H9 (cell line): ENCODE data around the gene APBA2. TPM values are rescaled to one million over a fixed set of nuclear protein-coding genes. Genes with fewer than 3 reads are reported as not detected.

Experiments
- DNase-seq: peaks from one replicate; pipeline ENCODE4 v3.0.0-alpha.2; 2017
- H2AFZ ChIP-seq: one replicate; pipeline ENCODE4 v1.6.1; 2013; ENCODE audit warnings: mild to moderate bottlenecking, low read length, control low read depth, moderate library complexity
- H2AK5ac ChIP-seq: 2 replicates; pipeline ENCODE4 v1.6.1; 2013; ENCODE audit warnings: low read length, control low read depth, mixed read lengths; ENCODE audit not compliant: insufficient read length
- H2BK120ac ChIP-seq: one replicate; pipeline ENCODE4 v1.6.1; 2013; ENCODE audit warnings: low read depth, mild to moderate bottlenecking, low read length, control low read depth, inconsistent platforms; ENCODE audit not compliant: poor library complexity, severe bottlenecking
- H2BK12ac ChIP-seq: 2 replicates; pipeline ENCODE4 v1.6.1; 2013; ENCODE audit warnings: low read length, control low read depth, mixed read lengths, low read depth; ENCODE audit not compliant: insufficient read length
- H2BK15ac ChIP-seq: 2 replicates; pipeline ENCODE4 v1.6.1; 2013; ENCODE audit warnings: low read depth, low read length, control low read depth
- H2BK20ac ChIP-seq: one replicate; pipeline ENCODE4 v1.6.1; 2013; ENCODE audit warnings: low read depth, mild to moderate bottlenecking, low read length, control low read depth, inconsistent platforms; ENCODE audit not compliant: poor library complexity, severe bottlenecking
- H2BK5ac ChIP-seq: 2 replicates; pipeline ENCODE4 v1.6.1; 2013; ENCODE audit warnings: low read length, control low read depth, mixed read lengths; ENCODE audit not compliant: insufficient read length
- H3K14ac ChIP-seq: 2 replicates; pipeline ENCODE4 v1.6.1; 2013; ENCODE audit warnings: low read length, control low read depth; ENCODE audit not compliant: insufficient read depth
- H3K18ac ChIP-seq: 2 replicates; pipeline ENCODE4 v1.6.1; 2013; ENCODE audit warnings: low read depth, mild to moderate bottlenecking, mixed read lengths, low read length, control low read depth; ENCODE audit not compliant: insufficient read length
- H3K23ac ChIP-seq: 2 replicates; pipeline ENCODE4 v1.6.1; 2013; ENCODE audit warnings: low read length, control low read depth, mixed read lengths, low read depth; ENCODE audit not compliant: insufficient read length
- H3K23me2 ChIP-seq: 2 replicates; pipeline ENCODE4 v1.6.1; 2013; ENCODE audit warnings: low read depth, mild to moderate bottlenecking, mixed read lengths, low read length, control low read depth; ENCODE audit not compliant: insufficient read length, poor library complexity, severe bottlenecking
- H3K27ac ChIP-seq: 2 replicates; pipeline ENCODE4 v1.5.1; 2013; ENCODE audit warnings: low read length, control low read depth, mixed read lengths, low read depth; ENCODE audit not compliant: insufficient read length
- H3K27me3 ChIP-seq: 2 replicates; pipeline ENCODE4 v1.6.1; 2013; ENCODE audit warnings: low read length, control low read depth, inconsistent platforms; ENCODE audit not compliant: insufficient read depth
- H3K4ac ChIP-seq: 2 replicates; pipeline ENCODE4 v1.6.1; 2013; ENCODE audit warnings: low read depth, mild to moderate bottlenecking, control low read depth, inconsistent platforms, low read length, moderate library complexity
- H3K4me1 ChIP-seq: 2 replicates; pipeline ENCODE4 v1.6.1; 2013; ENCODE audit warnings: low read length, control low read depth, inconsistent platforms; ENCODE audit not compliant: insufficient read depth
- H3K4me2 ChIP-seq: 2 replicates; pipeline ENCODE4 v1.6.1; 2013; ENCODE audit warnings: low read length, control low read depth, mixed read lengths; ENCODE audit not compliant: insufficient read length, insufficient read depth
- H3K56ac ChIP-seq: 2 replicates; pipeline ENCODE4 v1.6.1; 2013; ENCODE audit warnings: low read depth, mild to moderate bottlenecking, mixed read lengths, low read length, control low read depth; ENCODE audit not compliant: insufficient read length
- H3K79me1 ChIP-seq: 2 replicates; pipeline ENCODE4 v1.6.1; 2013; ENCODE audit warnings: low read depth, mild to moderate bottlenecking, moderate library complexity, low read length, control low read depth, inconsistent platforms; ENCODE audit not compliant: insufficient read depth, poor library complexity, severe bottlenecking
- H3K79me2 ChIP-seq: 2 replicates; pipeline ENCODE4 v1.6.1; 2013; ENCODE audit warnings: low read length, control low read depth, inconsistent platforms; ENCODE audit not compliant: insufficient read depth
- H3K9ac ChIP-seq: 2 replicates; pipeline ENCODE4 v1.6.1; 2013; ENCODE audit warnings: low read length, control low read depth, mixed read lengths; ENCODE audit not compliant: insufficient read length; ENCODE audit errors: extremely low read depth
- H3K9me3 ChIP-seq: one replicate; pipeline ENCODE4 v1.6.1; 2013; ENCODE audit warnings: low read depth, low read length, inconsistent platforms; ENCODE audit not compliant: control insufficient read depth
- H3T11ph ChIP-seq: one replicate; pipeline ENCODE4 v1.6.1; 2013; ENCODE audit warnings: mild to moderate bottlenecking, low read length, control low read depth, inconsistent platforms
- H4K20me1 ChIP-seq: one replicate; pipeline ENCODE4 v1.6.1; 2013; ENCODE audit not compliant: control insufficient read depth, insufficient read length, insufficient read depth
- H4K5ac ChIP-seq: 2 replicates; pipeline ENCODE4 v1.6.1; 2013; ENCODE audit warnings: low read depth, mild to moderate bottlenecking, mixed read lengths, low read length, control low read depth; ENCODE audit not compliant: insufficient read length
- H4K8ac ChIP-seq: replicated peaks from 2 replicates; pipeline ENCODE4 v1.6.1; 2013; ENCODE audit warnings: low read length, control low read depth, mixed read lengths, low read depth; ENCODE audit not compliant: insufficient read length
- H4K91ac ChIP-seq: 2 replicates; pipeline ENCODE4 v1.6.1; 2013; ENCODE audit warnings: low read depth, mild to moderate bottlenecking, moderate library complexity, mixed read lengths, low read length, control low read depth; ENCODE audit not compliant: insufficient read length
- H3K27ac Mint-ChIP-seq, 3 experiments: 2 replicates in 2 of 3; 3 replicates in 1 of 3; pipeline ENCODE4 v1.8.0; 2020 to 2021; ENCODE audit warnings: mixed read lengths in 3 of 3, mild to moderate bottlenecking in 1 of 3, moderate library complexity in 1 of 3
- H3K27me3 Mint-ChIP-seq: 2 replicates; pipeline ENCODE4 v1.8.0; 2021; ENCODE audit warnings: low read depth, mild to moderate bottlenecking, moderate library complexity, mixed read lengths
- H3K36me3 Mint-ChIP-seq, 3 experiments: 2 replicates in 2 of 3; 3 replicates in 1 of 3; pipeline ENCODE4 v1.8.0; 2020 to 2021; ENCODE audit warnings: low read depth in 3 of 3, mixed read lengths in 3 of 3; ENCODE audit not compliant: insufficient read depth in 1 of 3
- H3K4me1 Mint-ChIP-seq, 2 experiments: 2 replicates each; pipeline ENCODE4 v1.8.0; 2020; ENCODE audit warnings: mixed read lengths in 2 of 2
- H3K4me3 Mint-ChIP-seq, 2 experiments: 2 replicates in 1 of 2; 3 replicates in 1 of 2; pipeline ENCODE4 v1.8.0; 2020 to 2021; ENCODE audit warnings: mild to moderate bottlenecking in 2 of 2, mixed read lengths in 2 of 2, moderate library complexity in 1 of 2
- H3K9me3 Mint-ChIP-seq, 2 experiments: 2 replicates in 1 of 2; 3 replicates in 1 of 2; pipeline ENCODE4 v1.8.0; 2020; ENCODE audit warnings: mild to moderate bottlenecking in 2 of 2, mixed read lengths in 2 of 2, moderate library complexity in 1 of 2
- CTCF ChIP-seq: fragments of 200-600 bp; sonication (generic); conservative IDR thresholded peaks from 3 replicates; pipeline ENCODE4 v1.8.0; 2021; ENCODE audit warnings: antibody characterized with exemption, mild to moderate bottlenecking
- WGBS: extraction: QIAGEN DNeasy Blood & Tissue Kit; methylation state at CpG from one replicate; pipeline ENCODE4 v1.1.7; 2013; ENCODE audit warnings: missing lambda C conversion rate, low lambda C conversion rate, mixed read lengths; ENCODE audit not compliant: insufficient read length; ENCODE audit errors: extremely low coverage; 5-methylcytosine and 5-hydroxymethylcytosine counted together
- total RNA-seq: library from RNA; stranded (reverse); gene quantifications from 2 replicates; pipeline ENCODE4 v1.2.1, GENCODE V29; 2021

The APBA2 gene
- total RNA-seq, 1 experiment from 2014 or later: 14.3 TPM

DNA sequence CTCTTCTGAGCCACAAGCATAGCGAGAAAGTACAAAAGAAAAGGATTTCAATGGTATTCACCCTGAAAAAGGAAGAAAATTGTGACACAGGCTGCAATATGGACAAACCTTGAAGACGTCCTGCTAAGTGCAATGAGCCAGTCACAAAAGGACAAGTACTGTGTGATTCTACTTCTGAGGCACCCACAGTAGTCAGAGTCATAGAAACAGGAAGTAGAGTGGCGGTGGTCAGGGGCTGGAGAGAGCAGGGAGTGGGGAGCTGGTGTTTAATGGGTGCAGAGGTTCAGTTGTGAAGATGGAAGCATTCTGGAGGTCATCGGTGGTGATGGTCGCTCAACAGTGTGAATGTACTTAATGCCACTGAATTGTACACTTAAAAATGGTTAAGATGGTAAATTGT lies 180.5 kb downstream of the APBA2 start:
- no peak overlapping the region for H4K91ac ChIP-seq
- H4K20me1 ChIP-seq: no peaks in the 10 kb centered on the region
- H3K27me3 Mint-ChIP-seq: peaks cover 1% of the 10 kb centered on the region; the same call in 1 of the 2 replicates
- peaks cover 12 to 29% of the 10 kb centered on the region in 2 experiments for H3K4me1 Mint-ChIP-seq
- H4K8ac ChIP-seq: no peak overlapping the region
- peak overlapping the region in 1 of 3 experiments; percentile 6; a peak in 1 of 7 replicates for H3K27ac Mint-ChIP-seq
- H2AFZ ChIP-seq: no peak overlapping the region
- H3K9me3 Mint-ChIP-seq: peaks cover 8 to 12% of the 10 kb centered on the region in 2 experiments; a peak in 4 of 5 replicates
- no peak overlapping the region for H2BK15ac ChIP-seq
- no peak overlapping the region for H2BK20ac ChIP-seq
- no peaks in the 10 kb centered on the region for H3K79me1 ChIP-seq
- no peaks in the 10 kb centered on the region; the same call in 1 of the 2 replicates for H3K4me1 ChIP-seq
- H3K79me2 ChIP-seq: no peaks in the 10 kb centered on the region
- DNase-seq: no peak
- H3K56ac ChIP-seq: no peak overlapping the region
- no peak overlapping the region for H3K18ac ChIP-seq
- no peaks in the 10 kb centered on the region for H3K27me3 ChIP-seq
- H4K5ac ChIP-seq: no peak overlapping the region
- no peaks in the 10 kb centered on the region for H3K9me3 ChIP-seq
- peaks cover 0 to 12% (median 2%) of the 10 kb centered on the region in 3 experiments; a peak in 4 of 7 replicates for H3K36me3 Mint-ChIP-seq
- no CpG with 5 or more reads among the region's 5 CpGs for WGBS
- H3K4ac ChIP-seq: no peak overlapping the region
- no peak overlapping the region for H3K4me2 ChIP-seq
- no peak overlapping the region for H3T11ph ChIP-seq
- no peak for TF ChIP-seq CTCF
- no peak overlapping the region for H3K27ac ChIP-seq
- no peaks in the 10 kb centered on the region for H3K23me2 ChIP-seq
- H3K14ac ChIP-seq: no peak overlapping the region
- H3K23ac ChIP-seq: no peak overlapping the region
- H3K4me3 Mint-ChIP-seq: no peak overlapping the region
- H2BK120ac ChIP-seq: no peak overlapping the region
- H2AK5ac ChIP-seq: no peak overlapping the region
- H3K9ac ChIP-seq: no peak overlapping the region
- no peak overlapping the region for H2BK12ac ChIP-seq
- no peak overlapping the region for H2BK5ac ChIP-seq
